HEK293 (cell line): ENCODE results near the gene C22orf15.

Source experiments
- CTCF ChIA-PET: fragments of 350-600 bp; formaldehyde crosslinking; extraction: SDS; loops from one replicate; lab custom pipeline; 2021; ENCODE audit warnings: antibody characterized with exemption; lab: Yijun Ruan, JAX
- POLR2A ChIA-PET: fragments of 300-600 bp; formaldehyde crosslinking; extraction: SDS; loops from one replicate; lab custom pipeline; 2020; ENCODE audit warnings: antibody characterized with exemption, inconsistent platforms; lab: Yijun Ruan, JAX
- H3K27ac ChIP-seq: fragments of 200-500 bp; sonication (Bioruptor generic); 2 replicates; pipeline ENCODE4 v1.5.1; 2014; ENCODE audit warnings: low read depth, low read length, control low read depth, inconsistent platforms; ENCODE audit errors: extremely low read depth
- H3K36me3 ChIP-seq, 2 experiments: fragments of 200-500 bp in 1 of 2; sonication (Bioruptor generic) in 1 of 2; 1 replicate in 1 of 2; 2 replicates in 1 of 2; pipeline ENCODE4 v1.5.1; 2014 to 2017; ENCODE audit warnings: inconsistent platforms in 2 of 2, low read length in 2 of 2; ENCODE audit not compliant: control insufficient read depth in 2 of 2, insufficient read depth in 1 of 2
- H3K4me1 ChIP-seq: fragments of 200-500 bp; sonication (Bioruptor generic); 2 replicates; pipeline ENCODE4 v1.5.1; 2014; ENCODE audit warnings: mild to moderate bottlenecking, low read length, inconsistent platforms; ENCODE audit not compliant: control insufficient read depth, insufficient read depth
- H3K4me3 ChIP-seq: 2 replicates; pipeline ENCODE4 v1.5.1; 2011; ENCODE audit warnings: low read depth, mild to moderate bottlenecking, control low read depth, low read length, moderate library complexity
- H3K9me3 ChIP-seq: fragments of 200-500 bp; sonication (Bioruptor generic); 2 replicates; pipeline ENCODE4 v1.5.1; 2014; ENCODE audit warnings: low read depth, low read length, inconsistent platforms; ENCODE audit not compliant: control insufficient read depth, insufficient read depth
- CTCF ChIP-seq: fragments of 450-650 bp; formaldehyde crosslinking; IDR thresholded peaks from 2 replicates; pipeline ENCODE4 v1.5.1; 2016; ENCODE audit warnings: missing biosample characterization, missing genetic modification characterization
- GLIS1 ChIP-seq: fragments of 450-650 bp; formaldehyde crosslinking; IDR thresholded peaks from 2 replicates; pipeline ENCODE4 v1.5.1; 2016; ENCODE audit warnings: missing biosample characterization, missing genetic modification characterization
- GLIS2 ChIP-seq: fragments of 450-650 bp; formaldehyde crosslinking; IDR thresholded peaks from 2 replicates; pipeline ENCODE4 v1.5.1; 2016; ENCODE audit warnings: missing biosample characterization, missing genetic modification characterization
- HOXD13 ChIP-seq: sonication (generic); formaldehyde crosslinking; IDR thresholded peaks from 2 replicates; pipeline ENCODE4 v1.8.0; 2022; ENCODE audit warnings: missing genetic modification reagents, borderline replicate concordance
- PRDM1 ChIP-seq: fragments of 450-650 bp; formaldehyde crosslinking; IDR thresholded peaks from 2 replicates; pipeline ENCODE4; 2016; ENCODE audit warnings: missing biosample characterization, missing genetic modification characterization
- SCRT2 ChIP-seq: fragments of 450-650 bp; formaldehyde crosslinking; IDR thresholded peaks from 2 replicates; pipeline ENCODE4 v1.5.1; 2016; ENCODE audit warnings: missing biosample characterization, missing genetic modification characterization
- ZBTB6 ChIP-seq: fragments of 450-650 bp; formaldehyde crosslinking; IDR thresholded peaks from 2 replicates; pipeline ENCODE4 v1.5.1; 2017; ENCODE audit warnings: missing biosample characterization, missing genetic modification characterization
- ZFHX2 ChIP-seq: fragments of 450-650 bp; formaldehyde crosslinking; conservative IDR thresholded peaks from 2 replicates; pipeline ENCODE4 v1.5.1; 2016; ENCODE audit warnings: missing biosample characterization, missing genetic modification characterization
- ZNF114 ChIP-seq: fragments of 450-650 bp; formaldehyde crosslinking; IDR thresholded peaks from 2 replicates; pipeline ENCODE4 v1.5.0; 2017; ENCODE audit warnings: missing biosample characterization, missing genetic modification characterization
- ZNF133 ChIP-seq: fragments of 450-650 bp; formaldehyde crosslinking; IDR thresholded peaks from 2 replicates; pipeline ENCODE4 v1.5.1; 2016; ENCODE audit warnings: missing biosample characterization, missing genetic modification characterization
- ZNF19 ChIP-seq: fragments of 450-650 bp; formaldehyde crosslinking; IDR thresholded peaks from 2 replicates; pipeline ENCODE4; 2016; ENCODE audit warnings: missing biosample characterization, missing genetic modification characterization, low read depth
- ZNF202 ChIP-seq: fragments of 450-650 bp; formaldehyde crosslinking; IDR thresholded peaks from 2 replicates; pipeline ENCODE4 v1.5.1; 2016; ENCODE audit warnings: missing biosample characterization, missing genetic modification characterization, borderline replicate concordance
- ZNF239 ChIP-seq: fragments of 450-650 bp; formaldehyde crosslinking; IDR thresholded peaks from 2 replicates; pipeline ENCODE4 v1.5.1; 2016; ENCODE audit warnings: missing biosample characterization, missing genetic modification characterization
- ZNF488 ChIP-seq: fragments of 450-650 bp; formaldehyde crosslinking; IDR thresholded peaks from 2 replicates; pipeline ENCODE4 v1.5.1; 2016; ENCODE audit warnings: missing biosample characterization, missing genetic modification characterization
- ZNF558 ChIP-seq: fragments of 450-650 bp; formaldehyde crosslinking; IDR thresholded peaks from 2 replicates; pipeline ENCODE4 v1.5.1; 2016; ENCODE audit warnings: missing biosample characterization, missing genetic modification characterization
- ZNF768 ChIP-seq: fragments of 450-650 bp; formaldehyde crosslinking; IDR thresholded peaks from 2 replicates; pipeline ENCODE4 v1.5.1; 2018; ENCODE audit warnings: missing biosample characterization, mild to moderate bottlenecking, missing genetic modification characterization
- ZNF843 ChIP-seq: fragments of 450-650 bp; formaldehyde crosslinking; IDR thresholded peaks from 2 replicates; pipeline ENCODE4 v1.5.1; 2016; ENCODE audit warnings: missing biosample characterization, missing genetic modification characterization
- TF ChIP-seq, protein P1 (sequence below): fragments of 450-650 bp; formaldehyde crosslinking; IDR thresholded peaks from 2 replicates; pipeline ENCODE4 v1.5.1; 2016; ENCODE audit warnings: missing biosample characterization, missing genetic modification characterization
- TF ChIP-seq, protein P2 (sequence below): fragments of 450-650 bp; formaldehyde crosslinking; IDR thresholded peaks from 2 replicates; pipeline ENCODE4 v1.5.1; 2016; ENCODE audit warnings: missing biosample characterization, missing genetic modification characterization

C22orf15 gene

DNA sequence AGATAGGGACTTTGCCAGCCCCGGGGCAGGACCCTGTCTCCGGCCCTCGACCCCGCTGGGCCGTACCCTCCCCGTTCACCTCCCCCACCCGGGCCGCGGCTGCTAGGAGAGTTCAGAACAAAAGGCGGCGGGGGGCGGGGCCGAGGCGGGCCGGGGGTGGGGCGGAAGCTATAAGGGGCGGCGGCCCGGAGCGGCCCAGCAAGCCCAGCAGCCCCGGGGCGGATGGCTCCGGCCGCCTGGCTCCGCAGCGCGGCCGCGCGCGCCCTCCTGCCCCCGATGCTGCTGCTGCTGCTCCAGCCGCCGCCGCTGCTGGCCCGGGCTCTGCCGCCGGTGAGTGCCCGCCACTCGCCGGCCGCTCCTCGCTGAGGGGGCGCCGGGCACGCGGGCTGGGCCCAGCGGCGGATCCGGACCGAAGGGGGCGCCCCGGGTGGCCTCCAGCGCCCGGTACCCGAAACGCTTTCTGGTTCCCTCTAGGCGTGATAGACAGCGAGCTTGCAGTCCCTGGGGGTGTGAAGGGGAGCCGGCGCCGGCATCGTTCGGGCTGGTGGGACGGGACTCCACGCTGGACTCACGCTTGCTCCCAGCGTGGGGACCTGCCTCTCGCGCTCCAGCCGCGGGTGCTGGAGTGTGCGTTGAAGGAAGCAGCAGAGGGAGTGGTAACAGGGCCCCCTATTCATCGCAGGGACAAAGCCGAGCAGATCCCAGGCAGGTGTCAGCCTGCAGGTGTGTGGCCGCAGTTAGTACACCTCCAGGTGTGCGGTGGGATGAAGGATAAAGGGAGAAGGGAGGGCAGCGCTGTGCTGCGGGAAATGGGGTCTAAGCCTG, 10.1 kb downstream of the C22orf15 start, which contains the start of gene MMP11 (continued):
- TF ChIP-seq GLIS2 (tag by site-specific recombination), result peak; percentile 36

DNA sequence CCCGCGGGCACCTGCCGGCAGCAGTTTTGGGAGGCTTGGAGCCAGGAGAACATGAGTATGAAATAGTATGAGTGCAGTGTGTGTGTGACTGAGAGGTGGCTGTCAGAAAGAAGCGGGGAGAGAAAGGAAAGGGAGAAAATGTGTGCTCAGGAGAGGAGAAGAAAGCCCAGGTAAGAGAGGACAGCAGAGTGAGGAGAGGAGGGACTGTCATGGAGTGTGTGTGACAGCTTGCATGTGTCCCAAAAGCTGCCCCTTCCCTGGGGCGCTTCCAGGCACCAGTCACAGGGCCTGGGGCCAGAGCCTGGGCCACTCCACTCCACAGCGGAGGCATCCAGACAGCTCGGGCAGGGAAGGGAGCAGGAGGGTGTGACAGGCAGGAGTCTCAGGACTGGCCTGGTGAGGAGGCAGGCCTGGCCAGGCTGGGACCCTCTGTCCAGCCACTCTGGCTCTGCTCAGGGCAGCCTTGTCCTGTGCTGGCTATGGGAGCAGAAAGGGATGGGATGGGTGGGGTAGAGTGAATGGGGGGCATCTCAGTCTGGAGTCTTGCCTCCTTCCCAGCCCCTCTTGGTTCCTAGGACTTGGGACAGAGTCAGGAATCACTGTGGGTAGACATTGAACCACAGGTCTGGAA, 10.8 kb downstream of the C22orf15 start:
- Histone ChIP-seq H3K9me3 (no peaks in the 10 kb centered on the region), H3K4me3 (no peak overlapping the region), H3K27ac (no peak overlapping the region), H3K4me1 (peaks cover 3% of the 10 kb centered on the region), H3K36me3 (no peaks in the 10 kb centered on the region)
- ChIA-PET POLR2A (interaction anchor here (1.3 to 2.4 kb wide), 2 partner anchors 12 to 84 kb away, joined by 5 to 11 read pairs; partner anchors contain the start of gene SLC2A11), CTCF (interaction anchor here (0.5 to 1.8 kb wide), 2 partner anchors 70 to 76 kb away, joined by 3 to 9 read pairs; no protein-coding TSS in a partner anchor)
- TF ChIP-seq PRDM1 (tag by site-specific recombination), result 0 out of 2 replicates have a peak, but pooled peaks have one; percentile 39
- TF ChIP-seq, protein P1, sequence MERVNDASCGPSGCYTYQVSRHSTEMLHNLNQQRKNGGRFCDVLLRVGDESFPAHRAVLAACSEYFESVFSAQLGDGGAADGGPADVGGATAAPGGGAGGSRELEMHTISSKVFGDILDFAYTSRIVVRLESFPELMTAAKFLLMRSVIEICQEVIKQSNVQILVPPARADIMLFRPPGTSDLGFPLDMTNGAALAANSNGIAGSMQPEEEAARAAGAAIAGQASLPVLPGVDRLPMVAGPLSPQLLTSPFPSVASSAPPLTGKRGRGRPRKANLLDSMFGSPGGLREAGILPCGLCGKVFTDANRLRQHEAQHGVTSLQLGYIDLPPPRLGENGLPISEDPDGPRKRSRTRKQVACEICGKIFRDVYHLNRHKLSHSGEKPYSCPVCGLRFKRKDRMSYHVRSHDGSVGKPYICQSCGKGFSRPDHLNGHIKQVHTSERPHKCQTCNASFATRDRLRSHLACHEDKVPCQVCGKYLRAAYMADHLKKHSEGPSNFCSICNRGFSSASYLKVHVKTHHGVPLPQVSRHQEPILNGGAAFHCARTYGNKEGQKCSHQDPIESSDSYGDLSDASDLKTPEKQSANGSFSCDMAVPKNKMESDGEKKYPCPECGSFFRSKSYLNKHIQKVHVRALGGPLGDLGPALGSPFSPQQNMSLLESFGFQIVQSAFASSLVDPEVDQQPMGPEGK (tag by site-specific recombination), result 0 out of 2 replicates have a peak, but pooled peaks have one; percentile 3
- no peak for TF ChIP-seq ZNF202

GRCh38 chr22:23774114-23774921, 11.5 kb downstream of the C22orf15 start:
- POLR2A ChIA-PET, result interaction anchor here (0.5 to 2.4 kb wide), 8 partner anchors 11 to 515 kb away, joined by 3 to 11 read pairs (median 4); partner anchors contain the start of genes SLC2A11, SMARCB1 and ZNF70
- no peaks in the 10 kb centered on the region for H3K36me3 ChIP-seq
- H3K27ac ChIP-seq, result no peak overlapping the region
- CTCF ChIA-PET, result interaction anchor here (0.5 to 1.8 kb wide), 5 partner anchors 18 to 122 kb away, joined by 3 to 9 read pairs (median 4); partner anchors contain the start of gene MIF
- peaks cover 3% of the 10 kb centered on the region for H3K4me1 ChIP-seq
- H3K9me3 ChIP-seq, result no peaks in the 10 kb centered on the region
- no peak overlapping the region for H3K4me3 ChIP-seq
- TF ChIP-seq ZNF768 (tag by site-specific recombination), result peak; percentile 65; the same call in 1 of the 2 replicates
- TF ChIP-seq GLIS1 (tag by site-specific recombination), result 0 out of 2 replicates have a peak, but pooled peaks have one; percentile 12
- no peak for TF ChIP-seq ZNF133 (tag by site-specific recombination)
- TF ChIP-seq SCRT2, result 0 out of 2 replicates have a peak, but pooled peaks have one; percentile 50
- no peak for TF ChIP-seq HOXD13 (CRISPR knock-in tag)
- TF ChIP-seq ZNF239 (tag by site-specific recombination), result no peak
- TF ChIP-seq ZNF19 (tag by site-specific recombination), result no peak
- TF ChIP-seq ZFHX2 (tag by site-specific recombination), result peak; percentile 13; the same call in 1 of the 2 replicates
- no peak for TF ChIP-seq ZNF558 (tag by site-specific recombination)
- TF ChIP-seq ZNF114 (tag by site-specific recombination), result no peak
- TF ChIP-seq, protein P2, sequence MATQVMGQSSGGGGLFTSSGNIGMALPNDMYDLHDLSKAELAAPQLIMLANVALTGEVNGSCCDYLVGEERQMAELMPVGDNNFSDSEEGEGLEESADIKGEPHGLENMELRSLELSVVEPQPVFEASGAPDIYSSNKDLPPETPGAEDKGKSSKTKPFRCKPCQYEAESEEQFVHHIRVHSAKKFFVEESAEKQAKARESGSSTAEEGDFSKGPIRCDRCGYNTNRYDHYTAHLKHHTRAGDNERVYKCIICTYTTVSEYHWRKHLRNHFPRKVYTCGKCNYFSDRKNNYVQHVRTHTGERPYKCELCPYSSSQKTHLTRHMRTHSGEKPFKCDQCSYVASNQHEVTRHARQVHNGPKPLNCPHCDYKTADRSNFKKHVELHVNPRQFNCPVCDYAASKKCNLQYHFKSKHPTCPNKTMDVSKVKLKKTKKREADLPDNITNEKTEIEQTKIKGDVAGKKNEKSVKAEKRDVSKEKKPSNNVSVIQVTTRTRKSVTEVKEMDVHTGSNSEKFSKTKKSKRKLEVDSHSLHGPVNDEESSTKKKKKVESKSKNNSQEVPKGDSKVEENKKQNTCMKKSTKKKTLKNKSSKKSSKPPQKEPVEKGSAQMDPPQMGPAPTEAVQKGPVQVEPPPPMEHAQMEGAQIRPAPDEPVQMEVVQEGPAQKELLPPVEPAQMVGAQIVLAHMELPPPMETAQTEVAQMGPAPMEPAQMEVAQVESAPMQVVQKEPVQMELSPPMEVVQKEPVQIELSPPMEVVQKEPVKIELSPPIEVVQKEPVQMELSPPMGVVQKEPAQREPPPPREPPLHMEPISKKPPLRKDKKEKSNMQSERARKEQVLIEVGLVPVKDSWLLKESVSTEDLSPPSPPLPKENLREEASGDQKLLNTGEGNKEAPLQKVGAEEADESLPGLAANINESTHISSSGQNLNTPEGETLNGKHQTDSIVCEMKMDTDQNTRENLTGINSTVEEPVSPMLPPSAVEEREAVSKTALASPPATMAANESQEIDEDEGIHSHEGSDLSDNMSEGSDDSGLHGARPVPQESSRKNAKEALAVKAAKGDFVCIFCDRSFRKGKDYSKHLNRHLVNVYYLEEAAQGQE (tag by site-specific recombination), result no peak
- no peak for TF ChIP-seq ZNF488 (tag by site-specific recombination)
- no peak for TF ChIP-seq ZNF843
- no peak for TF ChIP-seq CTCF (tag by site-specific recombination)
- TF ChIP-seq ZBTB6 (tag by site-specific recombination), result no peak
- no peak for TF ChIP-seq ZNF202
